IMR-90 (cell line): ENCODE results near the gene COL24A1. TPM values are rescaled to one million over a fixed set of nuclear protein-coding genes. Genes with fewer than 3 reads are reported as not detected.
A peak's percentile ranks its signal among the peaks of the same experiment; 100 is the strongest.

Source experiments
- ATAC-seq: fragments of 200-7000 bp; cut with Tn5 transposase; 2 replicates; pipeline ENCODE4 v1.9.1; 2020; ENCODE audit warnings: low read depth, mild to moderate bottlenecking, moderate library complexity
- BruUV-seq: library from RNA; stranded (reverse); fragments of 400-500 nt; replicated peaks from 2 replicates; lab custom pipeline; 2021; lab: Mats Ljungman, UMichigan
- CTCF ChIA-PET: fragments of 300-600 bp; formaldehyde crosslinking; extraction: SDS; loops from one replicate; lab custom pipeline; 2021; ENCODE audit warnings: antibody characterized with exemption; lab: Yijun Ruan, JAX
- POLR2A ChIA-PET: fragments of 300-600 bp; sonication (Branson Sonifier 250); formaldehyde crosslinking; loops from one replicate; lab custom pipeline; 2022; ENCODE audit warnings: antibody characterized with exemption; ENCODE audit not compliant: unreplicated experiment; lab: Charles Lee
- DNase-seq: peaks from one replicate; pipeline ENCODE4 v3.0.0; 2013
- H2AFZ ChIP-seq: replicated peaks from 2 replicates; pipeline ENCODE3; 2013; ENCODE audit warnings: low read length, mild to moderate bottlenecking; ENCODE audit not compliant: poor library complexity
- H2AK5ac ChIP-seq: 2 replicates; pipeline ENCODE4 v1.6.1; 2013; ENCODE audit warnings: low read depth, low read length, inconsistent platforms
- H2AK9ac ChIP-seq: replicated peaks from 2 replicates; pipeline ENCODE3; 2013; ENCODE audit warnings: mild to moderate bottlenecking, low read depth, low read length, moderate library complexity; ENCODE audit not compliant: poor library complexity
- H2BK120ac ChIP-seq: 2 replicates; pipeline ENCODE4 v1.6.1; 2013; ENCODE audit warnings: low read depth, low read length, inconsistent platforms
- H2BK15ac ChIP-seq: 3 replicates; pipeline ENCODE4 v1.6.1; 2013; ENCODE audit warnings: low read depth, low read length, inconsistent platforms
- H2BK20ac ChIP-seq: 2 replicates; pipeline ENCODE4 v1.6.1; 2013; ENCODE audit warnings: low read depth, mild to moderate bottlenecking, inconsistent platforms, low read length, moderate library complexity
- H2BK5ac ChIP-seq: 2 replicates; pipeline ENCODE4 v1.6.1; 2013; ENCODE audit warnings: mild to moderate bottlenecking, low read depth, low read length, inconsistent platforms; ENCODE audit not compliant: poor library complexity, severe bottlenecking
- H3K14ac ChIP-seq: replicated peaks from 2 replicates; pipeline ENCODE4 v1.6.1; 2013; ENCODE audit warnings: low read depth, low read length, inconsistent platforms
- H3K18ac ChIP-seq: 2 replicates; pipeline ENCODE4 v1.6.1; 2013; ENCODE audit warnings: low read depth, low read length, control low read depth
- H3K23ac ChIP-seq: 2 replicates; pipeline ENCODE4 v1.6.1; 2013; ENCODE audit warnings: low read depth, low read length, inconsistent platforms
- H3K27ac ChIP-seq: 2 replicates; pipeline ENCODE4 v1.5.1; 2013; ENCODE audit warnings: mild to moderate bottlenecking, control low read depth, low read length; ENCODE audit not compliant: insufficient read depth
- H3K27me3 ChIP-seq: 2 replicates; pipeline ENCODE4 v1.6.1; 2013; ENCODE audit warnings: low read length; ENCODE audit not compliant: control insufficient read depth, insufficient read depth
- H3K36me3 ChIP-seq: 2 replicates; pipeline ENCODE4 v1.6.1; 2013; ENCODE audit warnings: low read length, mixed read lengths; ENCODE audit not compliant: control insufficient read depth, insufficient read depth
- H3K4ac ChIP-seq: 2 replicates; pipeline ENCODE4 v1.6.1; 2013; ENCODE audit warnings: low read depth, low read length, inconsistent platforms
- H3K4me1 ChIP-seq: 2 replicates; pipeline ENCODE4 v1.6.1; 2013; ENCODE audit warnings: low read length, mixed read lengths; ENCODE audit not compliant: control insufficient read depth, insufficient read depth
- H3K4me2 ChIP-seq: 2 replicates; pipeline ENCODE4 v1.6.1; 2013; ENCODE audit warnings: low read depth, mild to moderate bottlenecking, control low read depth, low read length, moderate library complexity
- H3K4me3 ChIP-seq: 2 replicates; pipeline ENCODE4 v1.5.1; 2013; ENCODE audit warnings: low read depth, mild to moderate bottlenecking, control low read depth, low read length, moderate library complexity; ENCODE audit not compliant: insufficient read depth
- H3K56ac ChIP-seq: 2 replicates; pipeline ENCODE4 v1.6.1; 2013; ENCODE audit warnings: low read length, inconsistent platforms; ENCODE audit not compliant: insufficient read depth; ENCODE audit errors: extremely low read depth
- H3K79me1 ChIP-seq, 2 experiments: 2 replicates each; pipeline ENCODE4 v1.6.1; 2013; ENCODE audit warnings: low read length in 2 of 2, inconsistent platforms in 1 of 2, low read depth in 1 of 2
- H3K9ac ChIP-seq: 2 replicates; pipeline ENCODE4 v1.6.1; 2013; ENCODE audit warnings: low read depth, low read length, control low read depth
- H3K9me1 ChIP-seq: 2 replicates; pipeline ENCODE4 v1.6.1; 2013; ENCODE audit warnings: low read length, inconsistent platforms; ENCODE audit not compliant: insufficient read depth
- H3K9me3 ChIP-seq: 2 replicates; pipeline ENCODE4 v1.6.1; 2013; ENCODE audit warnings: low read length; ENCODE audit not compliant: control insufficient read depth, insufficient read depth
- H4K20me1 ChIP-seq: 2 replicates; pipeline ENCODE4 v1.6.1; 2013; ENCODE audit warnings: low read length, inconsistent platforms; ENCODE audit not compliant: insufficient read depth
- H4K5ac ChIP-seq: 2 replicates; pipeline ENCODE4 v1.6.1; 2013; ENCODE audit warnings: mild to moderate bottlenecking, low read depth, low read length, control low read depth
- H4K8ac ChIP-seq, 2 experiments: 2 replicates each; pipeline ENCODE4 v1.6.1; 2013; ENCODE audit warnings: low read depth in 2 of 2, low read length in 2 of 2, control low read depth in 1 of 2, inconsistent platforms in 1 of 2
- H4K91ac ChIP-seq: 2 replicates; pipeline ENCODE4 v1.6.1; 2013; ENCODE audit warnings: low read depth, low read length, inconsistent platforms; ENCODE audit not compliant: insufficient read depth
- BHLHE40 ChIP-seq: fragments of 150-350 bp; IDR thresholded peaks from 2 replicates; pipeline ENCODE4 v1.6.1; 2016; ENCODE audit warnings: mild to moderate bottlenecking, low read depth, low read length
- CEBPB ChIP-seq: IDR thresholded peaks from 2 replicates; pipeline ENCODE4 v1.6.1; 2012; ENCODE audit warnings: low read depth, low read length, improper control_type of control experiment
- MXI1 ChIP-seq: IDR thresholded peaks from 2 replicates; pipeline ENCODE4 v1.6.1; 2012; ENCODE audit warnings: low read depth, mild to moderate bottlenecking, low read length, moderate library complexity, borderline replicate concordance
- POLR2A ChIP-seq: IDR thresholded peaks from 2 replicates; pipeline ENCODE4 v1.6.1; 2012; ENCODE audit warnings: mild to moderate bottlenecking, low read depth, low read length
- RFX5 ChIP-seq: IDR thresholded peaks from 2 replicates; pipeline ENCODE4 v1.8.0; 2012; ENCODE audit warnings: low read depth, mild to moderate bottlenecking, low read length, moderate library complexity
- SMC3 ChIP-seq: fragments of 150-350 bp; IDR thresholded peaks from 2 replicates; pipeline ENCODE4 v1.6.1; 2016; ENCODE audit warnings: low read depth, mild to moderate bottlenecking, antibody characterized with exemption, low read length, moderate library complexity
- WGBS, 2 experiments: methylation state at CpG; one replicate each; pipeline versions ENCODE4 v1.1.5 to v1.1.7; 2013; ENCODE audit warnings: missing lambda C conversion rate in 2 of 2; ENCODE audit not compliant: insufficient read length in 1 of 2; ENCODE audit errors: extremely low coverage in 2 of 2; 5-methylcytosine and 5-hydroxymethylcytosine counted together
- dilution Hi-C: fragments of 300-500 bp; cut with HindIII; formaldehyde crosslinking; loops from one replicate; pipeline ENCODE4 v1.14.3; 2018; ENCODE audit warnings: low sequenced_read_pairs; ENCODE audit not compliant: unreplicated experiment
- in situ Hi-C: fragments of 300-500 bp; cut with MboI; formaldehyde crosslinking; loops from 3 replicates; pipeline ENCODE4 v1.14.3; 2019; ENCODE audit warnings: low sequenced_read_pairs, inconsistent platforms, mixed read lengths
- intact Hi-C: fragments of 100-400 bp; cut with micrococcal nuclease; formaldehyde crosslinking; loops from 2 replicates; pipeline ENCODE4 v1.10.0; 2022
- polyA plus RNA-seq, 3 experiments: library from polyadenylated mRNA; depleted of rRNA; stranded (reverse); fragments of >200 nt; gene quantifications; 2 replicates each; pipeline ENCODE4 v1.2.3, GENCODE V29; 2012; ENCODE audit warnings: low replicate concordance in 1 of 3
- total RNA-seq: library from RNA; depleted of rRNA; stranded (reverse); fragments of >200 nt; gene quantifications from 2 replicates; pipeline ENCODE4 v1.2.3, GENCODE V29; 2012
- TF ChIP-seq, protein P1 (sequence below): fragments of 150-350 bp; IDR thresholded peaks from 2 replicates; pipeline ENCODE4 v1.6.1; 2016; ENCODE audit warnings: low read depth, mild to moderate bottlenecking, low read length, moderate library complexity, borderline replicate concordance
- TF ChIP-seq, protein P2 (sequence below): conservative IDR thresholded peaks from 2 replicates; pipeline ENCODE4 v1.5.1; 2012; ENCODE audit warnings: mild to moderate bottlenecking, low read depth, low read length, improper control_type of control experiment

The COL24A1 gene
- total and polyA plus RNA-seq, 2 of the 4 experiments (the other 2 are of a cell fraction) = 1.4 to 2.2 TPM

DNA sequence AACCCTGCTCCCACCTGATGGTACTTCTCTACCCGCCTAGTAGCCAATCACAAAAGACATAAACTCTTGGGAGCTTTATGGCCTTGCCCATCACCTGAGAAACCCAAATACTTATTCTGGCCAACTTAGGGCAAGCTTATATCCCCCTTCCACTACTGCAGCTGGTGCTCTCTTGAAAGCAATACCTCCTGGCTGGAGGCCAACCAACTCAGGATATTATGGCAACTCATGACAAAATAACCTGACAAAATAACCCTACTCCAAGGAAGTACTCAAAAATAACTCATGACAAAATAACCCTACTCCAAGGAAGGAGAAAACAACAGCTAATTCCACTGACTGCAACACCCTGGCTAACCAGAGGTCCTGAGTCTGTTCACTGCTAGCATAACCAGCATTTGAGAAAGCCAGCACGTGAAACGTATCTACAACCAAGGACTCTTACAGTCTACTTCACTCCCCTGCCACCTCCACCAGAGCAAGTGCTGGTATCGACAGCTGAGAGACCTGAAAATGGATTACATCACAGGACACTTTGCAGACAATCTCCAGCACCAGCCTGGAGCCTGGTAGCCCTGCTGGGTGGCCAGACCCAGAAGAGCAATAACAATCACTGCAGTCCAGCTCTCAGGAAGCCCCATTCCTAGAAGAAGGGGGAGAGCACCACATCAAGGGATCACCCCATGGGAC lies 179.9 kb downstream of the COL24A1 start:
- Histone ChIP-seq H3K36me3 (no peaks in the 10 kb centered on the region), H3K4me2 (no peak overlapping the region), H3K14ac (0 out of 2 replicates have a peak overlapping the region, but pooled peaks have one; percentile 22), H2BK5ac (no peak overlapping the region), H3K9me3 (no peaks in the 10 kb centered on the region), H3K18ac (no peak overlapping the region), H3K4me1 (no peaks in the 10 kb centered on the region), H4K91ac (no peak overlapping the region), H3K4ac (no peak overlapping the region), H2BK120ac (no peak overlapping the region), H3K79me1 (no peaks in the 10 kb centered on the region), H4K5ac (no peak overlapping the region), H3K9me1 (no peaks in the 10 kb centered on the region), H3K27me3 (no peaks in the 10 kb centered on the region), H3K23ac (no peak overlapping the region), H3K9ac (no peak overlapping the region), H2AK5ac (no peak overlapping the region), H3K4me3 (no peak overlapping the region), H3K27ac (no peak overlapping the region), H2BK15ac (no peak overlapping the region), H2BK20ac (no peak overlapping the region), H2AFZ (no peak overlapping the region), H2AK9ac (no peak overlapping the region), H4K8ac (no peak overlapping the region), H4K20me1 (no peaks in the 10 kb centered on the region), H3K56ac (no peak overlapping the region)
- dilution Hi-C loops = no loop called here
- ChIA-PET POLR2A (no interaction called here), CTCF (interaction anchor here (1.1 kb wide), 1 partner anchor 16 kb away, joined by 4 read pairs; no protein-coding TSS in a partner anchor)
- in situ Hi-C loops = no loop called here
- intact Hi-C loops = no loop called here
- DNase-seq (peak; percentile 7), ATAC-seq (no peak)
- no TSS peak for BruUV-seq
- WGBS, 2 experiments = 79% methylated on average over 2 of the region's 4 CpGs; no CpG with 5 or more reads in 1 of the 2 experiments
- TF ChIP-seq SMC3 (no peak), CEBPB (no peak), POLR2A (no peak), BHLHE40 (no peak), MXI1 (no peak), RFX5 (no peak)
- TF ChIP-seq, protein P1, sequence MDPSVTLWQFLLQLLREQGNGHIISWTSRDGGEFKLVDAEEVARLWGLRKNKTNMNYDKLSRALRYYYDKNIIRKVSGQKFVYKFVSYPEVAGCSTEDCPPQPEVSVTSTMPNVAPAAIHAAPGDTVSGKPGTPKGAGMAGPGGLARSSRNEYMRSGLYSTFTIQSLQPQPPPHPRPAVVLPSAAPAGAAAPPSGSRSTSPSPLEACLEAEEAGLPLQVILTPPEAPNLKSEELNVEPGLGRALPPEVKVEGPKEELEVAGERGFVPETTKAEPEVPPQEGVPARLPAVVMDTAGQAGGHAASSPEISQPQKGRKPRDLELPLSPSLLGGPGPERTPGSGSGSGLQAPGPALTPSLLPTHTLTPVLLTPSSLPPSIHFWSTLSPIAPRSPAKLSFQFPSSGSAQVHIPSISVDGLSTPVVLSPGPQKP = no peak
- TF ChIP-seq, protein P2, sequence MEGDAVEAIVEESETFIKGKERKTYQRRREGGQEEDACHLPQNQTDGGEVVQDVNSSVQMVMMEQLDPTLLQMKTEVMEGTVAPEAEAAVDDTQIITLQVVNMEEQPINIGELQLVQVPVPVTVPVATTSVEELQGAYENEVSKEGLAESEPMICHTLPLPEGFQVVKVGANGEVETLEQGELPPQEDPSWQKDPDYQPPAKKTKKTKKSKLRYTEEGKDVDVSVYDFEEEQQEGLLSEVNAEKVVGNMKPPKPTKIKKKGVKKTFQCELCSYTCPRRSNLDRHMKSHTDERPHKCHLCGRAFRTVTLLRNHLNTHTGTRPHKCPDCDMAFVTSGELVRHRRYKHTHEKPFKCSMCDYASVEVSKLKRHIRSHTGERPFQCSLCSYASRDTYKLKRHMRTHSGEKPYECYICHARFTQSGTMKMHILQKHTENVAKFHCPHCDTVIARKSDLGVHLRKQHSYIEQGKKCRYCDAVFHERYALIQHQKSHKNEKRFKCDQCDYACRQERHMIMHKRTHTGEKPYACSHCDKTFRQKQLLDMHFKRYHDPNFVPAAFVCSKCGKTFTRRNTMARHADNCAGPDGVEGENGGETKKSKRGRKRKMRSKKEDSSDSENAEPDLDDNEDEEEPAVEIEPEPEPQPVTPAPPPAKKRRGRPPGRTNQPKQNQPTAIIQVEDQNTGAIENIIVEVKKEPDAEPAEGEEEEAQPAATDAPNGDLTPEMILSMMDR = no peak
